Lower lobe of right lung (tissue), 2 donors: ENCODE measurements around the gene DPP10. TPM values are rescaled to one million over a fixed set of nuclear protein-coding genes. Genes with fewer than 3 reads are reported as not detected.

Source experiments
- ATAC-seq, 2 donors: fragments of 200-7000 bp; cut with Tn5 transposase; one replicate each; pipeline ENCODE4 v1.9.1; 2020 to 2022; ENCODE audit warnings: mild to moderate bottlenecking in 2 of 2, moderate library complexity in 2 of 2
- DNase-seq: peaks from one replicate; pipeline ENCODE4 v3.0.0-alpha.2; 2020
- H3K27ac ChIP-seq: fragments of 200-600 bp; one replicate; pipeline ENCODE4 v1.8.0; 2022
- H3K27me3 ChIP-seq: fragments of 200-600 bp; one replicate; pipeline ENCODE4 v1.8.0; 2022; ENCODE audit warnings: low read depth
- H3K36me3 ChIP-seq: fragments of 200-600 bp; one replicate; pipeline ENCODE4 v1.8.0; 2022; ENCODE audit warnings: mild to moderate bottlenecking
- H3K4me1 ChIP-seq: fragments of 200-600 bp; one replicate; pipeline ENCODE4 v1.8.0; 2022
- H3K4me3 ChIP-seq: fragments of 200-600 bp; one replicate; pipeline ENCODE4 v1.8.0; 2022; ENCODE audit warnings: mild to moderate bottlenecking
- H3K9me3 ChIP-seq: fragments of 200-600 bp; one replicate; pipeline ENCODE4 v1.8.0; 2022
- CTCF ChIP-seq: fragments of 200-600 bp; IDR thresholded peaks from one replicate; pipeline ENCODE4 v1.8.0; 2022; ENCODE audit warnings: antibody characterized with exemption, mild to moderate bottlenecking
- intact Hi-C: fragments of 100-400 bp; cut with DNase I; formaldehyde crosslinking; loops from one replicate; pipeline ENCODE4 v1.11.0; 2022
- total RNA-seq: library from RNA; stranded (reverse); fragmentation: NEBNext Ultra II Directional; extraction: Animal tissue kit (Norgen Biotek cat#: 25700); gene quantifications from one replicate; pipeline ENCODE4 v1.2.1, GENCODE V29; 2021
- donor health status: DM: no; HTN: yes; CAD: no; lungs with severe emphysema.

DPP10 gene
- total RNA-seq, 1 donor from 2014 or later, result 0.80 TPM

- H3K4me1 ChIP-seq, result peaks cover 9% of the 10 kb centered on the region
- no peak for DNase-seq
- intact Hi-C loops, result no loop called here
- TF ChIP-seq CTCF, result peak; percentile 37
- ATAC-seq, result peak; percentile 62 to 67
- no peak overlapping the region for H3K27ac ChIP-seq
- H3K36me3 ChIP-seq, result no peaks in the 10 kb centered on the region
- H3K27me3 ChIP-seq, result no peaks in the 10 kb centered on the region
- no peak overlapping the region for H3K4me3 ChIP-seq
- no peaks in the 10 kb centered on the region for H3K9me3 ChIP-seq
Observed at GRCh38 chr2:114543236-114543766, 100.9 kb downstream of the DPP10 start.

GRCh38 chr2:114545052-114545451 lies 102.6 kb downstream of the DPP10 start:
- Histone ChIP-seq H3K27me3 (no peaks in the 10 kb centered on the region), H3K4me1 (peaks cover 9% of the 10 kb centered on the region), H3K4me3 (no peak overlapping the region), H3K27ac (no peak overlapping the region), H3K36me3 (no peaks in the 10 kb centered on the region), H3K9me3 (no peaks in the 10 kb centered on the region)
- no peak for DNase-seq
- intact Hi-C loops, result no loop called here
- no peak for TF ChIP-seq CTCF
- ATAC-seq, result no peak

- no peak for TF ChIP-seq CTCF
- no peak for ATAC-seq
- H3K36me3 ChIP-seq, result no peaks in the 10 kb centered on the region
- H3K4me3 ChIP-seq, result no peak overlapping the region
- H3K4me1 ChIP-seq, result peaks cover 9% of the 10 kb centered on the region
- DNase-seq, result no peak
- intact Hi-C loops, result no loop called here
- H3K27me3 ChIP-seq, result no peaks in the 10 kb centered on the region
- no peak overlapping the region for H3K27ac ChIP-seq
- no peaks in the 10 kb centered on the region for H3K9me3 ChIP-seq
Observed at GRCh38 chr2:114546531-114546930, 104.1 kb downstream of the DPP10 start.

- no peak overlapping the region for H3K4me3 ChIP-seq
- ATAC-seq, result no peak
- intact Hi-C loops, result no loop called here
- H3K27ac ChIP-seq, result no peak overlapping the region
- DNase-seq, result no peak
- H3K9me3 ChIP-seq, result no peaks in the 10 kb centered on the region
- no peaks in the 10 kb centered on the region for H3K27me3 ChIP-seq
- H3K36me3 ChIP-seq, result no peaks in the 10 kb centered on the region
- peaks cover 5% of the 10 kb centered on the region for H3K4me1 ChIP-seq
- no peak for TF ChIP-seq CTCF
Observed at GRCh38 chr2:114548151-114548550, 105.7 kb downstream of the DPP10 start.

GRCh38 chr2:114550364-114550763 lies 107.9 kb downstream of the DPP10 start:
- no peak overlapping the region for H3K27ac ChIP-seq
- DNase-seq, result no peak
- H3K27me3 ChIP-seq, result no peaks in the 10 kb centered on the region
- H3K9me3 ChIP-seq, result no peaks in the 10 kb centered on the region
- no peaks in the 10 kb centered on the region for H3K36me3 ChIP-seq
- H3K4me1 ChIP-seq, result no peaks in the 10 kb centered on the region
- no peak for TF ChIP-seq CTCF
- intact Hi-C loops, result no loop called here
- no peak for ATAC-seq
- H3K4me3 ChIP-seq, result no peak overlapping the region
